Parathyroid adenoma (tissue), 2 donors: ENCODE measurements around the gene TMEM132A.

Experiments used
- H2AFZ ChIP-seq: fragments of 300-600 bp; sonication (generic); one replicate; pipeline ENCODE4 v1.7.0; 2017; ENCODE audit warnings: antibody characterized with exemption, mild to moderate bottlenecking
- H3K27ac ChIP-seq: fragments of 300-600 bp; sonication (generic); one replicate; pipeline ENCODE4 v1.7.0; 2017
- H3K27me3 ChIP-seq: fragments of 300-600 bp; sonication (generic); one replicate; pipeline ENCODE4 v1.7.0; 2017; ENCODE audit warnings: low read length; ENCODE audit not compliant: control insufficient read depth, insufficient read depth
- H3K36me3 ChIP-seq: fragments of 300-600 bp; sonication (generic); one replicate; pipeline ENCODE4 v1.7.0; 2017; ENCODE audit warnings: low read length; ENCODE audit not compliant: control insufficient read depth, insufficient read depth
- H3K4me1 ChIP-seq: fragments of 300-600 bp; sonication (generic); one replicate; pipeline ENCODE4 v1.7.0; 2017; ENCODE audit warnings: control low read depth
- H3K4me2 ChIP-seq: fragments of 300-600 bp; sonication (generic); one replicate; pipeline ENCODE4 v1.7.0; 2017; ENCODE audit warnings: low read length
- H3K4me3 ChIP-seq: fragments of 300-600 bp; sonication (generic); one replicate; pipeline ENCODE4 v1.7.0; 2017; ENCODE audit warnings: low read depth, low read length
- H3K79me2 ChIP-seq: fragments of 300-600 bp; sonication (generic); one replicate; pipeline ENCODE4 v1.7.0; 2017; ENCODE audit warnings: control low read depth
- H3K9ac ChIP-seq: fragments of 300-600 bp; sonication (generic); one replicate; pipeline ENCODE4 v1.7.0; 2017; ENCODE audit warnings: mild to moderate bottlenecking
- H3K9me3 ChIP-seq: fragments of 300-600 bp; sonication (generic); one replicate; pipeline ENCODE4 v1.7.0; 2017; ENCODE audit warnings: low read length; ENCODE audit not compliant: control insufficient read depth
- CTCF ChIP-seq: fragments of 300-600 bp; sonication (generic); IDR thresholded peaks from one replicate; pipeline ENCODE4 v1.7.0; 2017; ENCODE audit warnings: antibody characterized with exemption, mild to moderate bottlenecking
- donor health status: primary hyperparathyroidism.

TMEM132A gene

GRCh38 chr11:60924110-60924905 lies at the start of gene TMEM132A:
TMEM132A (plus strand) TSS chr11:60924460; CDS start chr11:60924634, 174 bp downstream.
- Histone ChIP-seq H3K36me3 (no peaks in the 10 kb centered on the region), H2AFZ (peak within 1 kb of the TSS; percentile 66), H3K4me2 (peak within 1 kb of the TSS; percentile 67), H3K27me3 (no peaks in the 10 kb centered on the region), H3K4me3 (peak within 1 kb of the TSS; percentile 55), H3K79me2 (no peaks in the 10 kb centered on the region), H3K9ac (no peak within 1 kb of the TSS), H3K4me1 (no peaks in the 10 kb centered on the region), H3K9me3 (no peaks in the 10 kb centered on the region), H3K27ac (no peak within 1 kb of the TSS)
- no peak for TF ChIP-seq CTCF

- Histone ChIP-seq H3K4me1 (peaks cover 72% of the 10 kb centered on the region), H3K27ac (peak overlapping the region; percentile 99)
Measured at GRCh38 chr11:60875366-60876167, 48.7 kb upstream of the TMEM132A start.

GRCh38 chr11:60876168-60876485 lies 48.1 kb upstream of the TMEM132A start:
- Histone ChIP-seq H3K36me3 (no peaks in the 10 kb centered on the region), H3K4me2 (no peak overlapping the region), H3K4me1 (peaks cover 72% of the 10 kb centered on the region), H3K4me3 (no peak overlapping the region), H3K27me3 (no peaks in the 10 kb centered on the region), H3K9me3 (no peaks in the 10 kb centered on the region), H2AFZ (no peak overlapping the region), H3K27ac (peak overlapping the region; percentile 99), H3K79me2 (peaks cover 6% of the 10 kb centered on the region), H3K9ac (no peak overlapping the region)
- no peak for TF ChIP-seq CTCF

More at GRCh38 chr11:60875366-60876167, 48.7 kb upstream of the TMEM132A start:
- no peaks in the 10 kb centered on the region for H3K9me3 ChIP-seq
- H3K27me3 ChIP-seq, result no peaks in the 10 kb centered on the region
- no peaks in the 10 kb centered on the region for H3K36me3 ChIP-seq
- peaks cover 6% of the 10 kb centered on the region for H3K79me2 ChIP-seq
- no peak overlapping the region for H3K4me2 ChIP-seq
- no peak overlapping the region for H3K4me3 ChIP-seq
- no peak overlapping the region for H2AFZ ChIP-seq
- TF ChIP-seq CTCF, result no peak
- H3K9ac ChIP-seq, result no peak overlapping the region

- H3K4me3 ChIP-seq, result no peak overlapping the region
- no peaks in the 10 kb centered on the region for H3K27me3 ChIP-seq
- H3K4me1 ChIP-seq, result peaks cover 53% of the 10 kb centered on the region
- no peaks in the 10 kb centered on the region for H3K9me3 ChIP-seq
- TF ChIP-seq CTCF, result no peak
- no peak overlapping the region for H3K9ac ChIP-seq
- peak overlapping the region; percentile 99 for H3K27ac ChIP-seq
- H2AFZ ChIP-seq, result no peak overlapping the region
- peaks cover 6% of the 10 kb centered on the region for H3K79me2 ChIP-seq
- no peaks in the 10 kb centered on the region for H3K36me3 ChIP-seq
- H3K4me2 ChIP-seq, result no peak overlapping the region
Measured at GRCh38 chr11:60878245-60879101, 45.8 kb upstream of the TMEM132A start.
